GM18861 (cell line): Measurements from ENCODE around the gene ASIC3.

Experiments
- ATAC-seq: cut with Tn5 transposase; IDR thresholded peaks from one replicate; pipeline ENCODE4 v1.9.1; 2021; ENCODE audit not compliant: unreplicated experiment

ASIC3 gene

GRCh38 chr7:151056666-151057505 lies 8.6 kb downstream of the ASIC3 start:
- no peak for ATAC-seq

- ATAC-seq: peak; percentile 2
These were observed 9.2 kb downstream of the ASIC3 start, which contains the start of gene CDK5 for GRCh38 chr7:151057506-151057988. Gene CDK5, minus strand, starts transcription at chr7:151057897. Its CDS starts 49 bp downstream, at chr7:151057848.

DNA sequence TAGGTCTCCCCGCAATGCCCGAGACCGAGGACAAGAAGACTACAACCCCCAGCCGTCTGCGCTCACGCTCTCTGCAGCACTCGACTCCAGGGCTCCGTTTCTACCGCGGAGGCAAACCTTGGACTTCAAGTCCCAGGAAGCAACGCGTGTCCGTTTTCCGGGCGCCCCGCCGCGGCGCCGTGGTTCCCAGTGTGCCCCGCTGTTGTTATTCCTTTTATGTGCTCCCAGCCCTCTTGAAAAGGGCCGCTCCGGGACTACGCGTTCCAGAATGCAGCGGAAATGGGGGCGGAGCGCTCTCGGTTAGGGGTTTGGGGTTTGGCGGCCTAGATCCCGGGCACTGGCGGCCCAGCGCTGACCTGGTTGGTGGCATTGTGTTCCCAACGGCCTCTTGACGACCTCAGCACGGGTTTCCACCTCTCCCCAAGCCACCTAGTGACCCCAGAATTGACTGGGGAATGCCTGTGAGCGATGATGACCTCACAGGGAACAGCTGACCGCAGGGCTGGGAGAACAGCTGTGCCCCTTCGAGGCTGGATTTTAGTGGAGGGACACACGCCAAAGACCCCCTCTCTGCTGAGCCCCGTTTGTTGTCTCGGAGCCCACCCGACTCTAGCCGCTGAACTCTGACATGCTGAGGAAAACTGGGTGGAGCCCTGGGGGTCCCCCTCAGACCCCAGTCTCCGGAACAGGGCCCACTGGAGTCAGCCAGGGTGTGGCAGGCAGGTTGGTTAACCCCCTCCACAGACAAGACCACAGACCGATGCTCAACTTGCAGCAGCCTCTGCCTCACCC lies 9.9 kb downstream of the ASIC3 start:
- peak; percentile 87 for ATAC-seq

- no peak for ATAC-seq
These were observed 10.5 kb downstream of the ASIC3 start for GRCh38 chr7:151058781-151059366.

- ATAC-seq: peak; percentile 22
These were observed 11.2 kb downstream of the ASIC3 start, which contains the start of gene SLC4A2 for GRCh38 chr7:151059367-151060112. Gene SLC4A2, plus strand, starts transcription at chr7:151059589. Its CDS starts 2,399 bp downstream, at chr7:151061988.

- ATAC-seq: no peak
These were observed 11.7 kb downstream of the ASIC3 start for GRCh38 chr7:151060113-151060415.

GRCh38 chr7:151060416-151061212 lies 12.3 kb downstream of the ASIC3 start:
- no peak for ATAC-seq

DNA sequence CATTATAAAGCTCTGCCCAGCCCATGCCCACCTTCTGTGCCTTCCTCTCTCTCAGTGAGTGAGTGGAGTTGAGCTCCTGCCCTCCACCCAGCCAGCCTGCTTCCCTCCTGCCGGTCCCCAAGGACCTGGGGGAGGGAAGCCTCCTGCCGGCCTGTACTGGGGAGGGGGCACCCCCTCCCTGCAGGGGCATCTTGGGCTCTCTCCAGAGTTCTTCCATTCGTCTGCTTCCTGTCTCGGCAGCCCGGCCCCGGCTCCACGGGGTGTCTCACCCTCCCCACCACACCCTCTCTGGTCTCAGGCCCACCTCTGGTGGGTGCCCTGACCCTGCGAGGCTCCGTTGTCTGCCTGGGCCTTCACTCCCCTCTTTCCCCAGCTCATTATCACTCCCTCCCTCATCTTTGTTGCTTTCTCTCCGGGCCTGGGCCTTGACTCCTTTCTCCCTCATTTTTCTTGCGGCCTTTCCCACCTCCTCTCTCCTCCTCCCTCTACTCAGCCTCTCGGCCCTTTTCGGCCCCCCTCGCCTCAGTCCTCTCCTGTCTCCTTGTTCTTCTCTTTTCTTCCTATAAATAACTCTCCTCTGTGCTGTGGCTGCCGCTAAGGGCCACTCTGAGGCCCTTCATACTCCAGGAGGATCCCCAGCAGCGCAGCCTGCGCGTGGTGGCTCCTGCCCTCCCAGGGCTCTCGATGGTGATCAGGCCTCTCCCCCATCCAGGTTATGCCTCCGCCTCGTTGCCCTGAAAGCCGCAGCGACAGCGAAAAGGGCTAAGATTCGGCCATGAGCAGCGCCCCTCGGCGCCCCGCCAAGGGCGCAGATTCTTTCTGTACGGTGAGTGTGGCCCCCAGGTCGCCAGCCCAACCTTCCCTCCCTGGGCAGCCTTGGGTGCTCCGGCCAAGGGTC lies 13.1 kb downstream of the ASIC3 start:
- ATAC-seq: no peak

DNA sequence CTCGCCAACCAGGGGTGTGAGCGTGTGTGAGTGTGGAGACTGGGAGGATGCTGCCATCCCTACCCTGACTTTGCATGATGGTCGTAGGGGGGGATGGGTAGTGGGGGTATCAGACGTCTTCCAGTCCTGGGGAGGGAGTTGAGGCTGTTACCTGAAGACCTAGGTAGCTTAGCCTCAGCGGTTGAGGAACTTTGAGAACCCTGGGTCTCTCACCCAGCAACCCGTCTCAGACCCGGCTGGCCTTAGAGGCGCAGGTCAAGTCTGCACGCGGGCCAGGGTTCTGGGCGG lies 13.7 kb downstream of the ASIC3 start:
- ATAC-seq: no peak

DNA sequence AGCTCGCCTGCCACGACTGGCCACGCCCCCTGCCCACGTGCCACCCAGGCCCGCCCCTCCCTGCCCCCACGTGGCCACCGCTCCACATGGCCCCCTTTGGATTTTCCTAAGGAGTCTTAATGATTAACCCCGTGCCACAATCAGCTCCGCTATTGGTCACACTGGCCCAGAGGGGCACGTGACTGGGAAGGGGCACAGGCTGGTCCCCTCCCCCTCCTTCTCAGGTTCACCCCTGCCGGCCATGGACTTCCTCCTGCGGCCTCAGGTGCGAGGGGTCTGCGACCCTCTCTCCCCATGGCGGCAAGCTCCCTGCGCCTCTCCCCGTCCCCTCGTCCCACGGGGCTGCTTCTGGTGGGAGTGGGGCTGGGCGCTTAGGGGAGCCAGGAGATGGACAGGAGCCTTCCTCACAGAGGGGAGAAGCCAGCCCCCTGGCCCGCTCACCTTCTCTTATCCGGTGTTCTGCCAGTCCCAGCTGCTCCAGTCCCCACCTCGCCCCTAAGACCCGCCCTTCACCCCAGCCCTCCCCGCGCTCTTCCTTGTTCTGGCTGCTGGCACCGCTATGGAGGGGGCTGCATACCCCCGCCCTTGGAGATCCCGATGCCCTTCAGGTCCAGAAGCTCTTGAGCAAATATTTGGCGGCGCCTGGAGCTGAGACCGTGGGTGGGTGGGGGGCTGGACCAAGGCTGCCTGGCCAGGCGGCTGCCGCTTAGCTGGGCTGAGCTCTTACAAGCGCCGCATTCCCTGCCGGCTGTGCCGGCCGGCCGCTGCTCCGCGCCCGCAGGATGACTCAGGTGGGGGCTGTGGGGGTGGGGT lies 14.3 kb downstream of the ASIC3 start:
- ATAC-seq: no peak

- no peak for ATAC-seq
These were observed 14.9 kb downstream of the ASIC3 start for GRCh38 chr7:151063212-151063561.

DNA sequence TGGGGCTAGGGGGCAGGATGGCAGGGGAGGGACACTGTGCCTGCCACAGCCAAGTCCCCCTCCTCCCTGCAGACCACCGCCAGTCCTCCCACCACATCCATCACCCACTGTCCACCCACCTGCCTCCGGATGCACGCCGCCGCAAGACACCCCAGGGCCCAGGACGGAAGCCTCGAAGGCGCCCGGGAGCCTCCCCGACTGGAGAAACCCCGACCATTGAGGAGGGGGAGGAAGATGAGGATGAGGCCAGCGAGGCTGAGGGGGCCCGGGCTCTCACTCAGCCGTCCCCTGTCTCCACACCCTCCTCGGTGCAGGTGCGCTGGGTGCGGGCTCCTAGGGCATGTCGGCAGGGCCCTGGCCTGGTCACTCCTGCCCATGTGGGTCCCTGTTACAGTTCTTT lies 16.1 kb downstream of the ASIC3 start:
- no peak for ATAC-seq

GRCh38 chr7:151064993-151065392 lies 16.7 kb downstream of the ASIC3 start:
- no peak for ATAC-seq

DNA sequence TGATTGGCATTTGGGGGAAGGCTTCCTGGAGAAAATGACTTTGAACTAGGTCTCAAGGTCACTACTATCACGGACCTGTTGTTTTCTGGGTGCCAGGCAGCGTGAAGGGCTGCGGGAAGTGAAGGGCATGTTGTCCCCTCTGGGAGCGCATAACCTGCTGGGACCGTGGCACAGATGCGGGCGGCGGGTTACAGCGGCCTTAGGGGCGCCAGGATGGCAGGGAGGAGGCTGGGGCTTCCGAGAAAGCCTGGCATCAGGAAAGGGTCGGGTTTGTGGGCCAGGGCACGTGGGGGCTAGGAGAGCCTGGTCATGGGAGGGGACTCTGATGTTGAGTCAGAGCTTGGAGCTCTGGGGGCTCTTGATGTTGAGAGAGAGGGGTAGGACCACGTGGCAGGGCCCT lies 17.2 kb downstream of the ASIC3 start:
- ATAC-seq: no peak

DNA sequence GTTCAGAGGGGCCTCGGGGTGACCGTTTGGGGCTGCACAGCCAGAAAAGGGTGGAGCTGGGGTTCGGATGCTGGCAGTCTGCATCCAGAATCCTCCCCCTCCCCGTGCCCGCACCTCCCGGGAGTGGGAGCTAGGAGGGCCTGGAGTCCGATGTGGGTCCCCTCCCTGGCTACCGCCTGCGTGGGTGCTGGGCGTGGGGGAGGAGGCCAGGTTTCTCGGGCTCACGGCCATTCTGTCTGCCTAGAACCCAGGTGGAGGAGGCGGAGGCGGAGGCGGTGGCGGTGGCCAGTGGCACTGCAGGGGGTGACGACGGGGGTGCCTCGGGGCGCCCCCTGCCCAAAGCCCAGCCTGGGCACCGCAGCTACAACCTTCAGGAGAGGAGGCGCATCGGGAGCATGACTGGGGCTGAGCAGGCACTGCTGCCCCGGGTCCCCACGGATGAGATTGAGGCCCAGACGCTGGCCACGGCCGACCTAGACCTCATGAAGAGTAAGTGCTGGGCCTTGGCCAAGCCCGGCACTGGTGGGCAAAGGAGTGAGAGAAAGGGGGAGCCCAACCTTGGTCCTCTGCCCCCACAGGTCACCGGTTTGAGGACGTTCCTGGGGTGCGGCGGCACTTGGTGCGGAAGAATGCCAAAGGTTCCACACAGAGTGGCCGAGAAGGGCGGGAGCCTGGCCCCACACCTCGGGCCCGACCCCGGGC lies 18.1 kb downstream of the ASIC3 start:
- no peak for ATAC-seq

- no peak for ATAC-seq
These were observed 19.9 kb downstream of the ASIC3 start for GRCh38 chr7:151068069-151068773.

DNA sequence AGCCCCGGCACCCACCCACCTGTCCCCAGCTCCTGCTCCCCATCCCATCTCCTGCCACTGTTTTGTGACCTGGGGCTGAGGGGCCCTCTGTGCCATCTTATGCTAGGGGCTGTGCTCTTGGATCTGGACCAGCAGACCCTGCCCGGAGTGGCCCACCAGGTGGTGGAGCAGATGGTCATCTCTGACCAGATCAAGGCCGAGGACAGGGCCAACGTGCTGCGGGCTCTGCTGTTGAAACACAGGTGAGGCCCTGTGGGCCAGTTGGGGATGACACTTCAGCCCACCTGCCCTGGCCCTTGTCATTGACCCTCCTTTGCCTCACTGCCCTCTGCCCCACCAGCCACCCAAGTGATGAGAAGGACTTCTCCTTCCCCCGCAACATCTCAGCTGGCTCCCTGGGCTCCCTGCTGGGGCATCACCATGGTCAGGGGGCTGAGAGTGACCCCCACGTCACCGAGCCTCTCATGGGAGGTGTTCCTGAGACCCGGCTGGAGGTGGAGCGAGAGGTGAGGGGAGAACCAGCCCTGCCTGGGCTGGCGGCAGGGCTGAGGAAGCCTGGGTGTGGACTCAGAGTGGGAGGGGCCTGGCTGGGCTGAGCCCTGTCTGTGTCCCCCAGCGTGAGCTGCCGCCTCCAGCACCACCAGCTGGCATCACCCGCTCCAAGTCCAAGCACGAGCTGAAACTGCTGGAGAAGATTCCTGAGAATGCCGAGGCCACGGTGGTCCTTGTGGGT lies 21.7 kb downstream of the ASIC3 start:
- no peak for ATAC-seq
